ENCODE measurements around the gene SPAG4.

GRCh38 chr20:35604449-35604747 is 11.2 kb upstream of the SPAG4 start:
- TF ChIP-seq CTCF (IDR thresholded peaks at IDR 0.05) = peak in 4 of 6 experiments; percentile 8 to 36 (median 16)
- no peak for TF ChIP-seq POLR2A (IDR thresholded peaks at IDR 0.05)

Measured in esophagus squamous epithelium (tissue), 4 donors.